IMR-90 (cell line): Measurements from ENCODE around the gene NIPAL1. TPM values are rescaled to one million over a fixed set of nuclear protein-coding genes. Genes with fewer than 3 reads are reported as not detected.
"Not testable (repeated sequence)": the region's sequence is repeated elsewhere in the genome, so short reads cannot be mapped to it uniquely, and the experiment has no call there.

Source experiments
- ATAC-seq: fragments of 200-7000 bp; cut with Tn5 transposase; 2 replicates; pipeline ENCODE4 v1.9.1; 2020; ENCODE audit warnings: low read depth, mild to moderate bottlenecking, moderate library complexity
- BruUV-seq: library from RNA; stranded (reverse); fragments of 400-500 nt; replicated peaks from 2 replicates; lab custom pipeline; 2021; lab: Mats Ljungman, UMichigan
- CTCF ChIA-PET: fragments of 300-600 bp; formaldehyde crosslinking; extraction: SDS; loops from one replicate; lab custom pipeline; 2021; ENCODE audit warnings: antibody characterized with exemption; lab: Yijun Ruan, JAX
- POLR2A ChIA-PET: fragments of 300-600 bp; sonication (Branson Sonifier 250); formaldehyde crosslinking; loops from one replicate; lab custom pipeline; 2022; ENCODE audit warnings: antibody characterized with exemption; ENCODE audit not compliant: unreplicated experiment; lab: Charles Lee
- DNase-seq: peaks from one replicate; pipeline ENCODE4 v3.0.0; 2013
- H2AFZ ChIP-seq: replicated peaks from 2 replicates; pipeline ENCODE3; 2013; ENCODE audit warnings: low read length, mild to moderate bottlenecking; ENCODE audit not compliant: poor library complexity
- H2AK5ac ChIP-seq: 2 replicates; pipeline ENCODE4 v1.6.1; 2013; ENCODE audit warnings: low read depth, low read length, inconsistent platforms
- H2AK9ac ChIP-seq: replicated peaks from 2 replicates; pipeline ENCODE3; 2013; ENCODE audit warnings: mild to moderate bottlenecking, low read depth, low read length, moderate library complexity; ENCODE audit not compliant: poor library complexity
- H2BK120ac ChIP-seq: 2 replicates; pipeline ENCODE4 v1.6.1; 2013; ENCODE audit warnings: low read depth, low read length, inconsistent platforms
- H2BK15ac ChIP-seq: 3 replicates; pipeline ENCODE4 v1.6.1; 2013; ENCODE audit warnings: low read depth, low read length, inconsistent platforms
- H2BK20ac ChIP-seq: 2 replicates; pipeline ENCODE4 v1.6.1; 2013; ENCODE audit warnings: low read depth, mild to moderate bottlenecking, inconsistent platforms, low read length, moderate library complexity
- H2BK5ac ChIP-seq: 2 replicates; pipeline ENCODE4 v1.6.1; 2013; ENCODE audit warnings: mild to moderate bottlenecking, low read depth, low read length, inconsistent platforms; ENCODE audit not compliant: poor library complexity, severe bottlenecking
- H3K14ac ChIP-seq: replicated peaks from 2 replicates; pipeline ENCODE4 v1.6.1; 2013; ENCODE audit warnings: low read depth, low read length, inconsistent platforms
- H3K18ac ChIP-seq: 2 replicates; pipeline ENCODE4 v1.6.1; 2013; ENCODE audit warnings: low read depth, low read length, control low read depth
- H3K23ac ChIP-seq: 2 replicates; pipeline ENCODE4 v1.6.1; 2013; ENCODE audit warnings: low read depth, low read length, inconsistent platforms
- H3K27ac ChIP-seq: 2 replicates; pipeline ENCODE4 v1.5.1; 2013; ENCODE audit warnings: mild to moderate bottlenecking, control low read depth, low read length; ENCODE audit not compliant: insufficient read depth
- H3K27me3 ChIP-seq: 2 replicates; pipeline ENCODE4 v1.6.1; 2013; ENCODE audit warnings: low read length; ENCODE audit not compliant: control insufficient read depth, insufficient read depth
- H3K36me3 ChIP-seq: 2 replicates; pipeline ENCODE4 v1.6.1; 2013; ENCODE audit warnings: low read length, mixed read lengths; ENCODE audit not compliant: control insufficient read depth, insufficient read depth
- H3K4ac ChIP-seq: 2 replicates; pipeline ENCODE4 v1.6.1; 2013; ENCODE audit warnings: low read depth, low read length, inconsistent platforms
- H3K4me1 ChIP-seq: 2 replicates; pipeline ENCODE4 v1.6.1; 2013; ENCODE audit warnings: low read length, mixed read lengths; ENCODE audit not compliant: control insufficient read depth, insufficient read depth
- H3K4me2 ChIP-seq: 2 replicates; pipeline ENCODE4 v1.6.1; 2013; ENCODE audit warnings: low read depth, mild to moderate bottlenecking, control low read depth, low read length, moderate library complexity
- H3K4me3 ChIP-seq: 2 replicates; pipeline ENCODE4 v1.5.1; 2013; ENCODE audit warnings: low read depth, mild to moderate bottlenecking, control low read depth, low read length, moderate library complexity; ENCODE audit not compliant: insufficient read depth
- H3K56ac ChIP-seq: 2 replicates; pipeline ENCODE4 v1.6.1; 2013; ENCODE audit warnings: low read length, inconsistent platforms; ENCODE audit not compliant: insufficient read depth; ENCODE audit errors: extremely low read depth
- H3K79me1 ChIP-seq, 2 experiments: 2 replicates each; pipeline ENCODE4 v1.6.1; 2013; ENCODE audit warnings: low read length in 2 of 2, inconsistent platforms in 1 of 2, low read depth in 1 of 2
- H3K9ac ChIP-seq: 2 replicates; pipeline ENCODE4 v1.6.1; 2013; ENCODE audit warnings: low read depth, low read length, control low read depth
- H3K9me1 ChIP-seq: 2 replicates; pipeline ENCODE4 v1.6.1; 2013; ENCODE audit warnings: low read length, inconsistent platforms; ENCODE audit not compliant: insufficient read depth
- H3K9me3 ChIP-seq: 2 replicates; pipeline ENCODE4 v1.6.1; 2013; ENCODE audit warnings: low read length; ENCODE audit not compliant: control insufficient read depth, insufficient read depth
- H4K20me1 ChIP-seq: 2 replicates; pipeline ENCODE4 v1.6.1; 2013; ENCODE audit warnings: low read length, inconsistent platforms; ENCODE audit not compliant: insufficient read depth
- H4K5ac ChIP-seq: 2 replicates; pipeline ENCODE4 v1.6.1; 2013; ENCODE audit warnings: mild to moderate bottlenecking, low read depth, low read length, control low read depth
- H4K8ac ChIP-seq, 2 experiments: 2 replicates each; pipeline ENCODE4 v1.6.1; 2013; ENCODE audit warnings: low read depth in 2 of 2, low read length in 2 of 2, control low read depth in 1 of 2, inconsistent platforms in 1 of 2
- H4K91ac ChIP-seq: 2 replicates; pipeline ENCODE4 v1.6.1; 2013; ENCODE audit warnings: low read depth, low read length, inconsistent platforms; ENCODE audit not compliant: insufficient read depth
- CTCF ChIP-seq: conservative IDR thresholded peaks from 2 replicates; pipeline ENCODE4 v1.5.1; 2012; ENCODE audit warnings: mild to moderate bottlenecking, low read depth, low read length, improper control_type of control experiment
- RAD21 ChIP-seq: IDR thresholded peaks from 2 replicates; pipeline ENCODE4 v1.6.1; 2012; ENCODE audit warnings: low read length, improper control_type of control experiment
- SMC3 ChIP-seq: fragments of 150-350 bp; IDR thresholded peaks from 2 replicates; pipeline ENCODE4 v1.6.1; 2016; ENCODE audit warnings: low read depth, mild to moderate bottlenecking, antibody characterized with exemption, low read length, moderate library complexity
- WGBS, 2 experiments: methylation state at CpG; one replicate each; pipeline versions ENCODE4 v1.1.5 to v1.1.7; 2013; ENCODE audit warnings: missing lambda C conversion rate in 2 of 2; ENCODE audit not compliant: insufficient read length in 1 of 2; ENCODE audit errors: extremely low coverage in 2 of 2; 5-methylcytosine and 5-hydroxymethylcytosine counted together
- dilution Hi-C: fragments of 300-500 bp; cut with HindIII; formaldehyde crosslinking; loops from one replicate; pipeline ENCODE4 v1.14.3; 2018; ENCODE audit warnings: low sequenced_read_pairs; ENCODE audit not compliant: unreplicated experiment
- in situ Hi-C: fragments of 300-500 bp; cut with MboI; formaldehyde crosslinking; loops from 3 replicates; pipeline ENCODE4 v1.14.3; 2019; ENCODE audit warnings: low sequenced_read_pairs, inconsistent platforms, mixed read lengths
- intact Hi-C: fragments of 100-400 bp; cut with micrococcal nuclease; formaldehyde crosslinking; loops from 2 replicates; pipeline ENCODE4 v1.10.0; 2022
- polyA plus RNA-seq, 3 experiments: library from polyadenylated mRNA; depleted of rRNA; stranded (reverse); fragments of >200 nt; gene quantifications; 2 replicates each; pipeline ENCODE4 v1.2.3, GENCODE V29; 2012; ENCODE audit warnings: low replicate concordance in 1 of 3
- total RNA-seq: library from RNA; depleted of rRNA; stranded (reverse); fragments of >200 nt; gene quantifications from 2 replicates; pipeline ENCODE4 v1.2.3, GENCODE V29; 2012

The NIPAL1 gene
- total and polyA plus RNA-seq, 2 of the 4 experiments (the other 2 are of a cell fraction), result 0.89 to 1.1 TPM

GRCh38 chr4:48003568-48003967, 13.0 kb upstream of the NIPAL1 start:
- H3K56ac ChIP-seq, H2BK120ac ChIP-seq, H3K36me3 ChIP-seq, H3K23ac ChIP-seq, H3K4me1 ChIP-seq, H4K91ac ChIP-seq, ATAC-seq, BruUV-seq, H3K27me3 ChIP-seq, POLR2A ChIA-PET, in situ Hi-C loops, H3K9me3 ChIP-seq, H3K9ac ChIP-seq, H3K4me3 ChIP-seq, H2AK9ac ChIP-seq, H4K20me1 ChIP-seq, H4K8ac ChIP-seq, H2AK5ac ChIP-seq, H3K9me1 ChIP-seq, H2BK15ac ChIP-seq, H3K4ac ChIP-seq, H3K79me1 ChIP-seq, H2BK5ac ChIP-seq, H3K18ac ChIP-seq, H4K5ac ChIP-seq, dilution Hi-C loops, H3K4me2 ChIP-seq, H2BK20ac ChIP-seq, H3K14ac ChIP-seq, H3K27ac ChIP-seq, H2AFZ ChIP-seq: not testable (repeated sequence)
- WGBS, 2 experiments, result no CpG with 5 or more reads among the region's 2 CpGs
- DNase-seq, result peak; percentile 6
- CTCF ChIA-PET, result interaction anchor here (0.6 to 0.8 kb wide), 3 partner anchors 10 to 128 kb away, joined by 3 to 4 read pairs (median 3); no protein-coding TSS in a partner anchor
- peak; percentile 40 for TF ChIP-seq RAD21
- peak; percentile 38 for TF ChIP-seq CTCF
- TF ChIP-seq SMC3, result peak; percentile 46
- intact Hi-C loops, result loop anchor here (1.0 kb wide), 1 partner anchor 84 kb away; no protein-coding TSS in a partner anchor
